Panc1 (cell line): ENCODE data around the gene KRTAP2-1.

Source experiments
- POLR2AphosphoS5 ChIP-seq: IDR thresholded peaks from 2 replicates; pipeline ENCODE4 v1.6.1; 2012; ENCODE audit warnings: mild to moderate bottlenecking, low read depth, low read length, moderate library complexity
- REST ChIP-seq, 2 experiments: IDR thresholded peaks; 2 replicates each; pipeline ENCODE4 v1.6.1; 2011 to 2012; ENCODE audit warnings: low read depth in 2 of 2, control low read depth in 1 of 2, low read length in 1 of 2, mild to moderate bottlenecking in 1 of 2, moderate library complexity in 1 of 2; ENCODE audit not compliant: insufficient read depth in 1 of 2
- SIN3A ChIP-seq: IDR thresholded peaks from 2 replicates; pipeline ENCODE4 v1.6.1; 2012; ENCODE audit warnings: low read depth, mild to moderate bottlenecking, low read length, moderate library complexity, borderline replicate concordance; ENCODE audit not compliant: insufficient read depth
- TCF7L2 ChIP-seq: IDR thresholded peaks from 2 replicates; pipeline ENCODE4 v1.6.1; 2011; ENCODE audit warnings: mild to moderate bottlenecking, low read depth, low read length, inconsistent platforms
- TF ChIP-seq, protein P1 (sequence below): fragments of 450-650 bp; IDR thresholded peaks from 2 replicates; pipeline ENCODE4 v1.5.1; 2017; ENCODE audit warnings: mild to moderate bottlenecking

DNA sequence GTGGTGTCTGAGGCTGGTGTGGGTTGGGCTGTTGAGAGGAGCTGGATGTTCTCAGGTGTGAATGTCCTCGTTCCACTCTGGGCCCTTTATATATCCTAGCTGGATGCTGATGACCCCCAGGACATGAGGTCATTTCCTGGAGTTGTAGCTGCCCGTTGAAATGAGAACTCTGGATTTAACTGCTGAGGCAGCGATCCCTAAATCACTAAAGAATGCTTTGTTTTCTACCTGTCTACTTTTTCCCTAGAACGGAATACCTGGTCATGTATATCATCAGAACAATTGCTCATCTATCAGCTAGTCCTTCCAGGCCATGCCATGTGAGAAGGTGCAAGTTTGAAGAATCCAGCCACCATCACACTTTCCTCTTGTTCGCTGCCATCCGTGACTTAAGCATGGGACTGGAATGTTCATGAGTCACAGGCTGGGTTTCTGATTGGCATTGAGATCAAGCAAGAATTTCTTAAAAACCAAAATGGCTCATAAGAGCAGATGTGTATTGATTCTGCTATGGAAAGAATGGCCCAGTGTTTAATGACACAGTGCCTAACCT is 13.0 kb upstream of the KRTAP2-1 start, which contains the start of gene KRTAP2-3:
- TF ChIP-seq, protein P1, sequence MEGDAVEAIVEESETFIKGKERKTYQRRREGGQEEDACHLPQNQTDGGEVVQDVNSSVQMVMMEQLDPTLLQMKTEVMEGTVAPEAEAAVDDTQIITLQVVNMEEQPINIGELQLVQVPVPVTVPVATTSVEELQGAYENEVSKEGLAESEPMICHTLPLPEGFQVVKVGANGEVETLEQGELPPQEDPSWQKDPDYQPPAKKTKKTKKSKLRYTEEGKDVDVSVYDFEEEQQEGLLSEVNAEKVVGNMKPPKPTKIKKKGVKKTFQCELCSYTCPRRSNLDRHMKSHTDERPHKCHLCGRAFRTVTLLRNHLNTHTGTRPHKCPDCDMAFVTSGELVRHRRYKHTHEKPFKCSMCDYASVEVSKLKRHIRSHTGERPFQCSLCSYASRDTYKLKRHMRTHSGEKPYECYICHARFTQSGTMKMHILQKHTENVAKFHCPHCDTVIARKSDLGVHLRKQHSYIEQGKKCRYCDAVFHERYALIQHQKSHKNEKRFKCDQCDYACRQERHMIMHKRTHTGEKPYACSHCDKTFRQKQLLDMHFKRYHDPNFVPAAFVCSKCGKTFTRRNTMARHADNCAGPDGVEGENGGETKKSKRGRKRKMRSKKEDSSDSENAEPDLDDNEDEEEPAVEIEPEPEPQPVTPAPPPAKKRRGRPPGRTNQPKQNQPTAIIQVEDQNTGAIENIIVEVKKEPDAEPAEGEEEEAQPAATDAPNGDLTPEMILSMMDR: no peak
- TF ChIP-seq REST (IDR thresholded peaks at IDR 0.05; ENCODE audit: insufficient read depth in 1 of 2, low read depth in 2 of 2, low read length in 1 of 2) (no peak), TCF7L2 (no peak), POLR2AphosphoS5 (no peak), SIN3A (no peak)
